Loucy (cell line): ENCODE measurements around the gene SALL3.

Experiments used
- H2AFZ ChIP-seq: fragments of 200-600 bp; sonication (generic); 2 replicates; pipeline ENCODE4 v1.6.0; 2016; ENCODE audit warnings: antibody characterized with exemption, mild to moderate bottlenecking, low read length, moderate library complexity
- H3F3A ChIP-seq: fragments of 200-600 bp; 2 replicates; pipeline ENCODE4 v1.6.0; 2016; ENCODE audit warnings: antibody characterized with exemption, low read depth, mild to moderate bottlenecking
- H3K27me3 ChIP-seq: fragments of 200-600 bp; sonication (generic); 2 replicates; pipeline ENCODE4 v1.6.1; 2014; ENCODE audit warnings: low read length, mild to moderate bottlenecking; ENCODE audit not compliant: insufficient read depth, poor library complexity, severe bottlenecking
- H3K36me3 ChIP-seq: fragments of 200-600 bp; sonication (generic); 2 replicates; pipeline ENCODE4 v1.6.1; 2016; ENCODE audit warnings: low read length; ENCODE audit not compliant: insufficient read depth
- H3K4me1 ChIP-seq: fragments of 200-600 bp; sonication (generic); 2 replicates; pipeline ENCODE4 v1.5.1; 2014; ENCODE audit warnings: low read length, mild to moderate bottlenecking; ENCODE audit not compliant: insufficient read depth, poor library complexity, severe bottlenecking
- H3K4me2 ChIP-seq: fragments of 200-600 bp; sonication (generic); 2 replicates; pipeline ENCODE4 v1.6.0; 2014; ENCODE audit warnings: antibody characterized with exemption, low read length, low read depth, mild to moderate bottlenecking; ENCODE audit not compliant: poor library complexity, severe bottlenecking
- H3K4me3 ChIP-seq: fragments of 200-600 bp; sonication (generic); 2 replicates; pipeline ENCODE4 v1.5.1; 2014; ENCODE audit warnings: low read length, mild to moderate bottlenecking, mixed read lengths; ENCODE audit not compliant: poor library complexity, severe bottlenecking
- H3K79me2 ChIP-seq: fragments of 200-600 bp; sonication (generic); 2 replicates; pipeline ENCODE4 v1.6.1; 2014; ENCODE audit warnings: low read length; ENCODE audit not compliant: insufficient read depth
- H3K9ac ChIP-seq: fragments of 200-600 bp; sonication (generic); 2 replicates; pipeline ENCODE4 v1.6.0; 2014; ENCODE audit warnings: mild to moderate bottlenecking, low read depth, low read length, moderate library complexity; ENCODE audit not compliant: poor library complexity, severe bottlenecking
- H3K9me2 ChIP-seq: fragments of 200-600 bp; sonication (generic); replicated peaks from 2 replicates; pipeline ENCODE4 v1.6.1; 2016; ENCODE audit warnings: low read depth, low read length, mixed read lengths
- H3K9me3 ChIP-seq: fragments of 200-600 bp; sonication (generic); 2 replicates; pipeline ENCODE4 v1.6.1; 2014; ENCODE audit warnings: mild to moderate bottlenecking, antibody characterized with exemption, low read length, low read depth; ENCODE audit not compliant: insufficient read depth
- H4K20me1 ChIP-seq: fragments of 200-600 bp; sonication (generic); 2 replicates; pipeline ENCODE4 v1.6.0; 2014; ENCODE audit warnings: antibody characterized with exemption, low read length, mild to moderate bottlenecking; ENCODE audit not compliant: insufficient read depth, poor library complexity, severe bottlenecking
- CTCF ChIP-seq: fragments of 200-600 bp; sonication (generic); conservative IDR thresholded peaks from 2 replicates; pipeline ENCODE4 v1.5.1; 2014; ENCODE audit warnings: mild to moderate bottlenecking, antibody characterized with exemption, low read length
- EZH2phosphoT487 ChIP-seq: fragments of 200-600 bp; IDR thresholded peaks from 2 replicates; pipeline ENCODE4 v1.6.1; 2018; ENCODE audit warnings: antibody characterized with exemption, mild to moderate bottlenecking, moderate library complexity, borderline replicate concordance

The SALL3 gene

GRCh38 chr18:78970774-78971333, 8.8 kb upstream of the SALL3 start:
- H3K36me3 ChIP-seq, result no peaks in the 10 kb centered on the region
- no peak overlapping the region for H3K4me3 ChIP-seq
- no peaks in the 10 kb centered on the region for H3F3A ChIP-seq
- H4K20me1 ChIP-seq, result no peaks in the 10 kb centered on the region
- H3K9ac ChIP-seq, result no peak overlapping the region
- H3K4me1 ChIP-seq, result no peaks in the 10 kb centered on the region
- no peaks in the 10 kb centered on the region for H3K79me2 ChIP-seq
- no peaks in the 10 kb centered on the region for H3K27me3 ChIP-seq
- H2AFZ ChIP-seq, result no peak overlapping the region
- H3K9me3 ChIP-seq, result peaks cover 15% of the 10 kb centered on the region; the same call in 1 of the 2 replicates
- TF ChIP-seq CTCF (no peak), EZH2phosphoT487 (no peak)
- H3K4me2 ChIP-seq, result no peak overlapping the region
- no peaks in the 10 kb centered on the region for H3K9me2 ChIP-seq

GRCh38 chr18:78971511-78972245, 7.9 kb upstream of the SALL3 start:
- no peak overlapping the region for H2AFZ ChIP-seq
- H3K36me3 ChIP-seq, result no peaks in the 10 kb centered on the region
- H3K4me1 ChIP-seq, result no peaks in the 10 kb centered on the region
- no peak overlapping the region for H3K9ac ChIP-seq
- no peak for TF ChIP-seq CTCF
- no peak for TF ChIP-seq EZH2phosphoT487
- no peaks in the 10 kb centered on the region for H4K20me1 ChIP-seq
- no peaks in the 10 kb centered on the region for H3K9me2 ChIP-seq
- no peaks in the 10 kb centered on the region for H3K79me2 ChIP-seq
- H3F3A ChIP-seq, result no peaks in the 10 kb centered on the region
- H3K27me3 ChIP-seq, result no peaks in the 10 kb centered on the region
- H3K9me3 ChIP-seq, result peaks cover 15% of the 10 kb centered on the region; the same call in 1 of the 2 replicates
- no peak overlapping the region for H3K4me3 ChIP-seq
- no peak overlapping the region for H3K4me2 ChIP-seq

DNA sequence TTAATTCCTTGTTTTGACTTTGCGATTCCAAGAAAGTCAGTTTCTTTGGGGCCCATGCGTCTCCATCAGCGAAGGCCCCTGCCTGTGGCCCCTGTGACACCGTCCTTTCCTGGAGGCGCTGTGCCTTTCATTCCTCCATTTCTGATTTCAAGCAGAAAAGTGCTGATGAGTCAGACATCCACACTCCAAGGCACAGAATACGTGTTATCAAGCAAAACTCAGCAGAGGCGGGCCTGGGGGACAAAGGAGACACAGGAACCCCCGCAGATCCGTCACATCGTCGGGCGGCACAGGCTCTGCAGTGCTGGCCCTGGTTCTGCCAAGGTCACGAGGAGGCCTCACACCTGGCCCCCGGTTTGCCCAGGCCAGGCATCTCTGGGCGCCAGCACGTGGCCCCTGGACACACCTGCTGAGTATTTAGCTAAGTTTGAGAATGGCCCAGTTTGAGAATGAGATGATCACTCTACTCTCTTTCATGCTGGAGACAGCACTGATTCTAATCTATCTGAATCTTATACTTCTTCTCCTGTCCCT, 7.2 kb upstream of the SALL3 start:
- no peak overlapping the region for H3K4me2 ChIP-seq
- no peak overlapping the region for H2AFZ ChIP-seq
- no peak overlapping the region for H3K4me3 ChIP-seq
- peaks cover 15% of the 10 kb centered on the region; the same call in 1 of the 2 replicates for H3K9me3 ChIP-seq
- no peaks in the 10 kb centered on the region for H3K27me3 ChIP-seq
- H3K9ac ChIP-seq, result no peak overlapping the region
- TF ChIP-seq EZH2phosphoT487, result no peak
- no peak for TF ChIP-seq CTCF
- no peaks in the 10 kb centered on the region for H3K4me1 ChIP-seq
- no peaks in the 10 kb centered on the region for H3K79me2 ChIP-seq
- no peaks in the 10 kb centered on the region for H3K9me2 ChIP-seq
- H4K20me1 ChIP-seq, result no peaks in the 10 kb centered on the region
- H3F3A ChIP-seq, result no peaks in the 10 kb centered on the region
- H3K36me3 ChIP-seq, result no peaks in the 10 kb centered on the region
